NT2/D1 (cell line): ENCODE measurements around the gene AAMP.

ENCODE experiments used
- DNase-seq: peaks from one replicate; pipeline ENCODE4 v3.0.0-alpha.2; 2011; ENCODE audit warnings: low read depth, low spot score
- H3K27me3 ChIP-seq: 2 replicates; pipeline ENCODE4 v1.6.0; 2011; ENCODE audit warnings: mild to moderate bottlenecking; ENCODE audit not compliant: insufficient read length, insufficient read depth
- H3K36me3 ChIP-seq: 2 replicates; pipeline ENCODE4 v1.6.1; 2011; ENCODE audit warnings: mild to moderate bottlenecking, low read length, mixed read lengths; ENCODE audit not compliant: insufficient read depth, insufficient read length
- H3K4me1 ChIP-seq: 2 replicates; pipeline ENCODE4 v1.5.1; 2011; ENCODE audit not compliant: insufficient read depth, insufficient read length
- H3K4me3 ChIP-seq: 2 replicates; pipeline ENCODE4 v1.5.1; 2011; ENCODE audit warnings: low read depth; ENCODE audit not compliant: insufficient read length
- H3K9ac ChIP-seq: 2 replicates; pipeline ENCODE4 v1.6.0; 2011; ENCODE audit warnings: low read depth; ENCODE audit not compliant: insufficient read length
- H3K9me3 ChIP-seq: 2 replicates; pipeline ENCODE4 v1.5.1; 2011; ENCODE audit warnings: mild to moderate bottlenecking, low read length; ENCODE audit not compliant: insufficient read depth
- SUZ12 ChIP-seq: IDR thresholded peaks from 2 replicates; pipeline ENCODE4 v1.6.1; 2011; ENCODE audit not compliant: insufficient read length, insufficient read depth; ENCODE audit errors: extremely low read depth
- YY1 ChIP-seq: IDR thresholded peaks from 2 replicates; pipeline ENCODE4 v1.6.1; 2011; ENCODE audit not compliant: insufficient read length, insufficient read depth
- ZNF274 ChIP-seq: IDR thresholded peaks from 2 replicates; pipeline ENCODE4 v1.6.1; 2011; ENCODE audit warnings: mild to moderate bottlenecking, low read depth, low read length

Gene AAMP

DNA sequence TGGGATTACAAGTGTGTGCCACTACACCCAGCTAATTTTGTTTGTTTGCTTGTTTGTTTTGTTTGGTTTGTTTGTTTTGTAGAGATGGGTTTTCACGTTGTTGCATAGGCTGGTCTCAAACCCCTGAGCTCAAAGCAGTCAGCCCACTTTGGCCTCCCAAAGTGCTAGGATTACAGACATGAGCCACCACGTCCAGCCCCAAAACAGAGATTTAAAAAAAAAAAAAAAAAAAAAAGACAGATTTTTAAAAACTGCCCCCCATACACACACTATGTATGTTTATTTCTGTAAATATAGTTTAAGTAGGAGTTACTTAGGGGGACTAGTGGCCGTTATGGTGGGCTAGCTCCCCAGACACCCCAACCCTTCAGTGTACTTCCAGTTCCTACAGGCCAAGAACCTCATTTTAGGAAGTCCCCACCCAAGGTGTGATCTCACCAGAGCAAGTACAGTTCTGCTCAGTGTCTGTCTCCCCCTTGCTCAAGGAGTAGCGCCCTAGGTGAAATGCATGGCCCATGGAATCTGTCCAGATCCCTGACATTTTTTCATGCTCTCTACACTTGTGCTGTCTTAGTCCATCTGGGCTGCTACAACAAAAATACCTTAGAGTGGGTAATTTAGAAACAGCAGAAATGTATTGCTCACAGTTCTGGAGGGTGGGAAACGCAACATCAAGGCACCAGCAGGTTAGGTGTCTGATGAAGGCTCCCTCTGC lies 23.9 kb upstream of the AAMP start:
- peaks cover 10% of the 10 kb centered on the region for H3K4me1 ChIP-seq
- no peak overlapping the region for H3K9ac ChIP-seq
- no peak overlapping the region for H3K4me3 ChIP-seq
- H3K27me3 ChIP-seq = no peaks in the 10 kb centered on the region
- H3K36me3 ChIP-seq = peaks cover 6% of the 10 kb centered on the region
- no peak for TF ChIP-seq SUZ12
- no peak for TF ChIP-seq YY1
- TF ChIP-seq ZNF274 = no peak
- no peak for DNase-seq
- H3K9me3 ChIP-seq = no peaks in the 10 kb centered on the region

- H3K4me1 ChIP-seq = peaks cover 10% of the 10 kb centered on the region
- TF ChIP-seq YY1 (no peak), SUZ12 (no peak), ZNF274 (no peak)
- H3K36me3 ChIP-seq = peaks cover 6% of the 10 kb centered on the region
- DNase-seq = no peak
- peak within 1 kb of the TSS; percentile 67 for H3K4me3 ChIP-seq
- peak within 1 kb of the TSS; percentile 84 for H3K9ac ChIP-seq
- no peaks in the 10 kb centered on the region for H3K27me3 ChIP-seq
- no peaks in the 10 kb centered on the region for H3K9me3 ChIP-seq
Observed at GRCh38 chr2:218292048-218293014, 22.4 kb upstream of the AAMP start, which contains the start of gene TMBIM1. TMBIM1 (minus strand) TSS chr2:218292503; CDS start chr2:218282141, 10,362 bp downstream.

DNA sequence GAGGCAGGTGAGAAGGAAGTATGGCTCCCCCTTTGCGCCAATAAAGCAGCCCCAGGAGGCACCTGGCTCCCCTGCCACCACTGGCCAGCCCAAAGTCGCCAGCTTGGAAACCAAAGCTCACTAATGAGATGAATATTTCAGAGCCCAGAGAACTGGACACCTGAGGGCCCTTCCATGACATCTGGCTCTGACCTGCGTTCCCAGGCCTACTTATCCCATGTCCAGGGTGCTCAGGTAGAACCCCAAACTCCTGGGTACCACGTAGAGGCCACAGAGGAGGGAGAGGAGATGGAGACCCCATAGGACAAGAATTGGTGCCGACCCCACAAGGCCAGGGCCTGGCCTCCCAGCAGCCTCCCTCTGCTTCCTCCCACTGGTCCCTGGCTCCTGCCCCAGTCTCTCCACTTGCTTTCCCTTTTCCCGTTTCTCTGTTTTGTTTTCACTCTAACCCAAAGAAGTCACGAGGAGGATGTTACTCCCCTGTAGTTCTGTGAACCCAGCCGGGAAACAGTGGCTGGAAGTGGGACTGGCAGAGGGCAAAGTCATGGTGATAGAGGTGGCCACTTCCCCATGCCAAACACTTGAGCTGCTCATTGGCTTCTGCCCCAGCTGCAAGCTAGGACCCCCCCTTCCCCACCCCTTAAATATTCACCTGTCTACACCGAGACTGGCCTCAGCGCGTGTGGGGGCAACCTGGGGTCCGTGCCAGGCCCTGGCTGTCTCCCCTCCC lies 21.5 kb upstream of the AAMP start:
- H3K27me3 ChIP-seq = no peaks in the 10 kb centered on the region
- peaks cover 6% of the 10 kb centered on the region for H3K36me3 ChIP-seq
- DNase-seq = no peak
- H3K9ac ChIP-seq = peak overlapping the region; percentile 84
- TF ChIP-seq YY1 (no peak), SUZ12 (no peak)
- no peaks in the 10 kb centered on the region for H3K9me3 ChIP-seq
- H3K4me3 ChIP-seq = peak overlapping the region; percentile 67
- H3K4me1 ChIP-seq = peaks cover 14% of the 10 kb centered on the region

- DNase-seq = no peak
- Histone ChIP-seq H3K4me3 (no peak overlapping the region), H3K9me3 (no peaks in the 10 kb centered on the region), H3K9ac (peak overlapping the region; percentile 53), H3K4me1 (peaks cover 23% of the 10 kb centered on the region), H3K36me3 (peaks cover 9% of the 10 kb centered on the region), H3K27me3 (no peaks in the 10 kb centered on the region)
- no peak for TF ChIP-seq YY1
- no peak for TF ChIP-seq SUZ12
- no peak for TF ChIP-seq ZNF274
Observed at GRCh38 chr2:218290316-218291261, 20.7 kb upstream of the AAMP start.

- H3K27me3 ChIP-seq = no peaks in the 10 kb centered on the region
- TF ChIP-seq YY1 (no peak), ZNF274 (no peak), SUZ12 (no peak)
- peaks cover 25% of the 10 kb centered on the region for H3K4me1 ChIP-seq
- DNase-seq = no peak
- no peaks in the 10 kb centered on the region for H3K9me3 ChIP-seq
- peak overlapping the region; percentile 53 for H3K9ac ChIP-seq
- no peak overlapping the region for H3K4me3 ChIP-seq
- H3K36me3 ChIP-seq = peaks cover 12% of the 10 kb centered on the region
Observed at GRCh38 chr2:218289639-218290315, 19.8 kb upstream of the AAMP start.
